Stomach (tissue), 9 donors: ENCODE results near the gene CDH2. TPM values are rescaled to one million over a fixed set of nuclear protein-coding genes. Genes with fewer than 3 reads are reported as not detected.

Experiments
- DNase-seq, 2 donors: peaks; one replicate each; pipeline versions ENCODE4 v3.0.0 to v3.0.0-alpha.2; 2013 to 2019
- H3K27ac ChIP-seq, 5 donors: fragments of 200-600 bp in 4 of 5; sonication (generic) in 4 of 5; one replicate each; pipeline ENCODE4 v1.5.1; 2013 to 2019; ENCODE audit warnings: mild to moderate bottlenecking in 1 of 5, moderate library complexity in 1 of 5
- H3K27me3 ChIP-seq, 3 donors: fragments of 200-600 bp; sonication (generic); one replicate each; pipeline ENCODE4 v1.5.1; 2017 to 2019; ENCODE audit warnings: mixed run types in 1 of 3
- H3K36me3 ChIP-seq, 4 donors: fragments of 200-600 bp; sonication (generic); 1 replicate in 3 of 4; 2 replicates in 1 of 4; pipeline ENCODE4 v1.5.1; 2016 to 2019
- H3K4me1 ChIP-seq, 4 donors: fragments of 200-600 bp; sonication (generic); one replicate each; pipeline ENCODE4 v1.5.1; 2016 to 2019
- H3K4me3 ChIP-seq, 4 donors: fragments of 200-600 bp; sonication (generic) in 3 of 4; one replicate each; pipeline ENCODE4 v1.5.1; 2016 to 2019; ENCODE audit warnings: mild to moderate bottlenecking in 1 of 4
- H3K9me3 ChIP-seq, 4 donors: fragments of 200-600 bp; sonication (generic); one replicate each; pipeline ENCODE4 v1.5.1; 2016 to 2019
- EP300 ChIP-seq: sonication (generic); formaldehyde crosslinking; IDR thresholded peaks from one replicate; pipeline ENCODE4 v1.6.1; 2017; ENCODE audit warnings: antibody characterized with exemption
- POLR2A ChIP-seq, 4 donors: fragments of 450-650 bp; IDR thresholded peaks; one replicate each; pipeline ENCODE4 v1.6.1; 2016; ENCODE audit warnings: antibody characterized with exemption in 4 of 4, control low read depth in 2 of 4, mild to moderate bottlenecking in 1 of 4, moderate library complexity in 1 of 4
- POLR2AphosphoS5 ChIP-seq, 3 donors: sonication (generic); formaldehyde crosslinking; IDR thresholded peaks; one replicate each; pipeline ENCODE4 v1.6.1; 2016; ENCODE audit warnings: antibody characterized with exemption in 3 of 3
- WGBS, 5 donors: extraction: QIAGEN DNeasy Blood & Tissue Kit in 3 of 5; methylation state at CpG; one replicate each; pipeline versions ENCODE4 v1.1.5 to v1.1.7; 2013 to 2018; 5-methylcytosine and 5-hydroxymethylcytosine counted together
- intact Hi-C: fragments of 100-400 bp; cut with DNase I; formaldehyde crosslinking; loops from one replicate; pipeline ENCODE4 v1.15.1; 2023; ENCODE audit warnings: low total_unique reads
- polyA plus RNA-seq, 3 donors: library from polyadenylated mRNA; stranded (reverse); fragments of 200-250 nt; gene quantifications; one replicate each; pipeline ENCODE4 v1.2.3, GENCODE V29; 2013
- total RNA-seq, 5 donors: library from RNA; depleted of rRNA; stranded (reverse); fragments of >200 nt; gene quantifications; one replicate each; pipeline versions ENCODE4 v1.1.0 to v1.2.3, GENCODE V29; 2014 to 2016
- TF ChIP-seq, protein P1 (sequence below), 7 experiments: fragments of 450-650 bp in 4 of 7; fragments of 200-600 bp in 3 of 7; sonication (generic) in 3 of 7; IDR thresholded peaks; one replicate each; pipeline ENCODE4 v1.5.1; 2016 to 2019; ENCODE audit warnings: antibody characterized with exemption in 7 of 7, control low read depth in 2 of 7, mild to moderate bottlenecking in 1 of 7
- donor health status: healthy with polysubstance abuse.
- donor health status: Bipolar disorder and iron deficiency.
- donor health status: healthy.

The CDH2 gene
- total and polyA plus RNA-seq, 8 donors: 0.58 to 21.9 (median 5.7) TPM

- no peak for DNase-seq
- Histone ChIP-seq H3K36me3 (no peaks in the 10 kb centered on the region), H3K4me3 (no peak overlapping the region), H3K9me3 (peaks cover 0 to 18% (median 11%) of the 10 kb centered on the region in 4 donors), H3K4me1 (no peaks in the 10 kb centered on the region), H3K27me3 (no peaks in the 10 kb centered on the region), H3K27ac (no peak overlapping the region)
- WGBS, 5 donors: 65 to 87% (median 84%) methylated on average over 3 of the region's 3 CpGs
- TF ChIP-seq, protein P1, sequence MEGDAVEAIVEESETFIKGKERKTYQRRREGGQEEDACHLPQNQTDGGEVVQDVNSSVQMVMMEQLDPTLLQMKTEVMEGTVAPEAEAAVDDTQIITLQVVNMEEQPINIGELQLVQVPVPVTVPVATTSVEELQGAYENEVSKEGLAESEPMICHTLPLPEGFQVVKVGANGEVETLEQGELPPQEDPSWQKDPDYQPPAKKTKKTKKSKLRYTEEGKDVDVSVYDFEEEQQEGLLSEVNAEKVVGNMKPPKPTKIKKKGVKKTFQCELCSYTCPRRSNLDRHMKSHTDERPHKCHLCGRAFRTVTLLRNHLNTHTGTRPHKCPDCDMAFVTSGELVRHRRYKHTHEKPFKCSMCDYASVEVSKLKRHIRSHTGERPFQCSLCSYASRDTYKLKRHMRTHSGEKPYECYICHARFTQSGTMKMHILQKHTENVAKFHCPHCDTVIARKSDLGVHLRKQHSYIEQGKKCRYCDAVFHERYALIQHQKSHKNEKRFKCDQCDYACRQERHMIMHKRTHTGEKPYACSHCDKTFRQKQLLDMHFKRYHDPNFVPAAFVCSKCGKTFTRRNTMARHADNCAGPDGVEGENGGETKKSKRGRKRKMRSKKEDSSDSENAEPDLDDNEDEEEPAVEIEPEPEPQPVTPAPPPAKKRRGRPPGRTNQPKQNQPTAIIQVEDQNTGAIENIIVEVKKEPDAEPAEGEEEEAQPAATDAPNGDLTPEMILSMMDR (IDR thresholded peaks at IDR 0.05): no peak
- no peak for TF ChIP-seq POLR2A (IDR thresholded peaks at IDR 0.05)
- intact Hi-C loops: no loop called here
Measured at GRCh38 chr18:27903906-27904305, 273.0 kb downstream of the CDH2 start.

- intact Hi-C loops: no loop called here
- H3K27me3 ChIP-seq: no peaks in the 10 kb centered on the region
- peaks cover 0 to 11% (median 5%) of the 10 kb centered on the region in 4 donors for H3K9me3 ChIP-seq
- H3K27ac ChIP-seq: no peak overlapping the region
- no peaks in the 10 kb centered on the region for H3K4me1 ChIP-seq
- H3K36me3 ChIP-seq: no peaks in the 10 kb centered on the region
- DNase-seq: no peak
- H3K4me3 ChIP-seq: no peak overlapping the region
- WGBS, 5 donors: 51 to 64% (median 54%) methylated on average over 4 of the region's 4 CpGs
- TF ChIP-seq EP300 (no peak), POLR2A (IDR thresholded peaks at IDR 0.05) (no peak), POLR2AphosphoS5 (IDR thresholded peaks at IDR 0.05) (no peak)
- TF ChIP-seq, protein P1 (IDR thresholded peaks at IDR 0.05): no peak
Measured at GRCh38 chr18:27901424-27902226, 275.3 kb downstream of the CDH2 start.
